SKM-1 treated with dmso at 0.1 percent for 144 hours (cell line): ENCODE results near the gene PAFAH2.
A peak's percentile ranks its signal among the peaks of the same experiment; 100 is the strongest.
"Not testable (repeated sequence)": the region's sequence is repeated elsewhere in the genome, so short reads cannot be mapped to it uniquely, and the experiment has no call there.

Experiments
- DNase-seq: peaks from one replicate; lab custom pipeline; 2025; ENCODE audit not compliant: unreplicated experiment; lab: John Stamatoyannopoulos, UW

The PAFAH2 gene

GRCh38 chr1:25943511-25943910 lies 54.4 kb downstream of the PAFAH2 start:
- DNase-seq, result not testable (repeated sequence)

GRCh38 chr1:25936947-25937346 lies 60.9 kb downstream of the PAFAH2 start:
- DNase-seq, result no peak

GRCh38 chr1:25933479-25934365 lies 64.1 kb downstream of the PAFAH2 start:
- no peak for DNase-seq

- not testable (repeated sequence) for DNase-seq
Observed at GRCh38 chr1:25932811-25933400, 65.0 kb downstream of the PAFAH2 start.

- DNase-seq, result no peak
Observed at GRCh38 chr1:25932321-25932720, 65.5 kb downstream of the PAFAH2 start.

GRCh38 chr1:25929016-25929415 lies 68.8 kb downstream of the PAFAH2 start:
- no peak for DNase-seq

GRCh38 chr1:25927521-25928265 lies 70.2 kb downstream of the PAFAH2 start:
- peak; percentile 47 for DNase-seq

- no peak for DNase-seq
Observed at GRCh38 chr1:25926731-25927496, 70.9 kb downstream of the PAFAH2 start.

GRCh38 chr1:25924454-25924853 lies 73.4 kb downstream of the PAFAH2 start:
- peak; percentile 22 for DNase-seq

GRCh38 chr1:25922971-25923552 lies 74.8 kb downstream of the PAFAH2 start:
- DNase-seq, result no peak

- no peak for DNase-seq
Observed at GRCh38 chr1:25922056-25922970, 75.5 kb downstream of the PAFAH2 start.

GRCh38 chr1:25918615-25919014 lies 79.2 kb downstream of the PAFAH2 start:
- no peak for DNase-seq

- no peak for DNase-seq
Observed at GRCh38 chr1:25917996-25918395, 79.9 kb downstream of the PAFAH2 start.

- DNase-seq, result no peak
Observed at GRCh38 chr1:25916460-25916859, 81.4 kb downstream of the PAFAH2 start.

- no peak for DNase-seq
Observed at GRCh38 chr1:25914074-25914995, 83.5 kb downstream of the PAFAH2 start.

- DNase-seq, result no peak
Observed at GRCh38 chr1:25913206-25913605, 84.7 kb downstream of the PAFAH2 start.

- no peak for DNase-seq
Observed at GRCh38 chr1:25912076-25912831, 85.6 kb downstream of the PAFAH2 start.

- DNase-seq, result no peak
Observed at GRCh38 chr1:25911162-25911561, 86.7 kb downstream of the PAFAH2 start.
